ENCODE data around the gene DOK7. TPM values are rescaled to one million over a fixed set of nuclear protein-coding genes. Genes with fewer than 3 reads are reported as not detected.

Gene DOK7
- total and polyA plus RNA-seq, 2 donors (not counting 3 experiments of a cell fraction or from before 2014, with no cell fraction given) = not detected

DNA sequence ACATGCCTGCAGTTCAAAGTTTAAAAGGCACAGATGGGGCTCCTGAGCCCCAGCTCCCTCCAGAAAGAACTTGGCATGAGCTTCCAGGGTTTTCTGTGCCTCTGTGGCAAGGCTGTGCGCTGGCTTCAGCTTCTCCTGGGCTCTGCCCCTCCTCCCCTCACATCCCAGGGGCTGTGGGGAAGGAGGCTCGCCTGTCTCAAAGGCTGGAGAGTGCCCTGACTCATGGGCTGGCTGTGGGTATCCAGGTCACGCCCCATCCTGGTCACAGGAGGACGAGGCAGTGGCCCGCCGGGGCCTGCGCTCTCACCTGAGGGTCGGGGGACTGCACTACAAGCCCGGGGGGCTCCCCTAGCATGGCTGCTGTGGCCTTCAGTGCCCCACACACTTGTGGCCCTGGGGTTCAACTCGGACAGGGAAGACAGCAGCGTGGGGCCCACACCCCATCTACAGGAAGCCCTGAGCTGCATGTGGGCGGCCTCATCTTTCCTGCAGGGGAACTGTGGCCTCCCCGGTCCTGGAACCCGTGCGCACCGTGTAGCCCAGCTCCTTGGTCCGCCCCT is 51.2 kb downstream of the DOK7 start:
- no peaks in the 10 kb centered on the region for H3K27me3 ChIP-seq (ENCODE audit: control insufficient read depth in 2 of 2, insufficient read depth in 2 of 2, low read length in 2 of 2)
- H3K9me1 ChIP-seq (replicated peaks; ENCODE audit: control insufficient read depth, extremely low read depth, insufficient read depth, low read length) = no peaks in the 10 kb centered on the region
- no TSS peak for BruUV-seq (replicated peaks)
- H3K79me2 ChIP-seq (ENCODE audit: control insufficient read depth, insufficient read depth, low read length) = no peaks in the 10 kb centered on the region
- POLR2A ChIA-PET = no interaction called here
- H3K4me2 ChIP-seq (ENCODE audit: insufficient read depth, low read length) = no peak overlapping the region
- H3K9ac ChIP-seq (replicated peaks; ENCODE audit: extremely low read depth, insufficient read depth, low read length) = no peak overlapping the region
- TF ChIP-seq, protein P1, sequence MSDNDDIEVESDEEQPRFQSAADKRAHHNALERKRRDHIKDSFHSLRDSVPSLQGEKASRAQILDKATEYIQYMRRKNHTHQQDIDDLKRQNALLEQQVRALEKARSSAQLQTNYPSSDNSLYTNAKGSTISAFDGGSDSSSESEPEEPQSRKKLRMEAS (IDR thresholded peaks at IDR 0.05; ENCODE audit: insufficient read depth, insufficient read length) = no peak
- TF ChIP-seq POLR2AphosphoS5 (IDR thresholded peaks at IDR 0.05; ENCODE audit: insufficient read depth, low read depth, low read length) (no peak), FOS (IDR thresholded peaks at IDR 0.05; ENCODE audit: borderline replicate concordance, insufficient read depth, low read length) (no peak), JUN (IDR thresholded peaks at IDR 0.05; ENCODE audit: borderline replicate concordance, insufficient read depth, insufficient read length, low read depth) (no peak), EZH2 (IDR thresholded peaks at IDR 0.05; ENCODE audit: borderline replicate concordance, low read depth, low read length, severe bottlenecking) (no peak), MYC (IDR thresholded peaks at IDR 0.05; ENCODE audit: low read depth, low read length) (no peak), POLR2A (IDR thresholded peaks at IDR 0.05; ENCODE audit: low read depth, low read length) (no peak), GATA2 (IDR thresholded peaks at IDR 0.05; ENCODE audit: insufficient read depth, insufficient read length, low read depth, low read length) (no peak)
- TF ChIP-seq, protein P2, sequence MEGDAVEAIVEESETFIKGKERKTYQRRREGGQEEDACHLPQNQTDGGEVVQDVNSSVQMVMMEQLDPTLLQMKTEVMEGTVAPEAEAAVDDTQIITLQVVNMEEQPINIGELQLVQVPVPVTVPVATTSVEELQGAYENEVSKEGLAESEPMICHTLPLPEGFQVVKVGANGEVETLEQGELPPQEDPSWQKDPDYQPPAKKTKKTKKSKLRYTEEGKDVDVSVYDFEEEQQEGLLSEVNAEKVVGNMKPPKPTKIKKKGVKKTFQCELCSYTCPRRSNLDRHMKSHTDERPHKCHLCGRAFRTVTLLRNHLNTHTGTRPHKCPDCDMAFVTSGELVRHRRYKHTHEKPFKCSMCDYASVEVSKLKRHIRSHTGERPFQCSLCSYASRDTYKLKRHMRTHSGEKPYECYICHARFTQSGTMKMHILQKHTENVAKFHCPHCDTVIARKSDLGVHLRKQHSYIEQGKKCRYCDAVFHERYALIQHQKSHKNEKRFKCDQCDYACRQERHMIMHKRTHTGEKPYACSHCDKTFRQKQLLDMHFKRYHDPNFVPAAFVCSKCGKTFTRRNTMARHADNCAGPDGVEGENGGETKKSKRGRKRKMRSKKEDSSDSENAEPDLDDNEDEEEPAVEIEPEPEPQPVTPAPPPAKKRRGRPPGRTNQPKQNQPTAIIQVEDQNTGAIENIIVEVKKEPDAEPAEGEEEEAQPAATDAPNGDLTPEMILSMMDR (IDR thresholded peaks at IDR 0.05; ENCODE audit: extremely low read depth in 1 of 2, insufficient read depth in 1 of 2, low read depth in 1 of 2, low read length in 2 of 2) = no peak
- DNase-seq (ENCODE audit: low read depth, low spot score) = no peak
- peaks cover 13 to 57% of the 10 kb centered on the region in 2 experiments for H3K36me3 ChIP-seq (ENCODE audit: control insufficient read depth in 2 of 2, extremely low read depth in 1 of 2, insufficient read depth in 2 of 2, low read length in 2 of 2)
- no peak overlapping the region for H3K27ac ChIP-seq (ENCODE audit: insufficient read depth, low read depth, low read length)
- dilution Hi-C loops (cut with MboI; ENCODE audit: extremely low pct_ligation_motif_present, low sequenced_read_pairs) (no loop called here), intact Hi-C loops (cut with micrococcal nuclease) (no loop called here)
- no peaks in the 10 kb centered on the region for H4K20me1 ChIP-seq (replicated peaks; ENCODE audit: control insufficient read depth, extremely low read depth, insufficient read depth, low read length)
- H3K4me3 ChIP-seq (replicated peaks in 1 of 3; ENCODE audit: insufficient read depth in 1 of 3, low read depth in 1 of 3, low read length in 3 of 3) = no peak overlapping the region
- FAIRE-seq = no peak
- H3K4me1 ChIP-seq (ENCODE audit: control insufficient read depth, extremely low read depth, insufficient read depth, low read length) = no peaks in the 10 kb centered on the region
- no peaks in the 10 kb centered on the region for H3K9me3 ChIP-seq (replicated peaks; ENCODE audit: control insufficient read depth, insufficient read depth, low read length)
- H2AFZ ChIP-seq (ENCODE audit: low read depth, low read length) = no peak overlapping the region
- CTCF ChIA-PET = interaction anchor here (1.2 to 2.1 kb wide), 2 partner anchors 9 to 33 kb away, joined by 6 to 7 read pairs; no protein-coding TSS in a partner anchor

Measured in endothelial cell of umbilical vein (primary cell).